ENCODE measurements around the gene FOXP4.

- TF ChIP-seq POLR2AphosphoS5 (IDR thresholded peaks at IDR 0.05; ENCODE audit: low read depth, low read length), result no peak
- no peak for TF ChIP-seq REST (IDR thresholded peaks at IDR 0.05; ENCODE audit: low read depth)
- no peak for TF ChIP-seq EGR1 (IDR thresholded peaks at IDR 0.05; ENCODE audit: low read depth)
Measured at GRCh38 chr6:41561416-41561815, 15.2 kb downstream of the FOXP4 start.

All from HCT116 (cell line).